ENCODE data around the gene CARMIL3.

GRCh38 chr14:24068711-24069410 is 17.1 kb downstream of the CARMIL3 start:
- TF ChIP-seq GATA1 (IDR thresholded peaks at IDR 0.05; ENCODE audit: low read depth, low read length) (no peak), POLR2A (IDR thresholded peaks at IDR 0.05; ENCODE audit: low read length) (no peak)
